Neutrophil (primary cell): Measurements from ENCODE around the gene FOXN3.

Source experiments
- H3K27ac ChIP-seq: fragments of 200-600 bp; sonication (generic); 2 replicates; pipeline ENCODE4 v1.5.1; 2016; ENCODE audit warnings: mild to moderate bottlenecking, moderate library complexity
- H3K27me3 ChIP-seq: fragments of 200-600 bp; sonication (generic); 2 replicates; pipeline ENCODE4 v1.6.0; 2016; ENCODE audit warnings: mild to moderate bottlenecking
- H3K36me3 ChIP-seq: fragments of 200-600 bp; sonication (generic); 2 replicates; pipeline ENCODE4 v1.5.1; 2017
- H3K4me1 ChIP-seq, 2 experiments: fragments of 200-600 bp in 1 of 2; sonication (generic) in 1 of 2; 1 replicate in 1 of 2; 2 replicates in 1 of 2; pipeline versions ENCODE4 v1.5.1 to v1.6.1; 2013 to 2016; ENCODE audit warnings: low read depth in 1 of 2, low read length in 1 of 2, mild to moderate bottlenecking in 1 of 2, moderate library complexity in 1 of 2; ENCODE audit not compliant: control insufficient read depth in 1 of 2, insufficient read depth in 1 of 2
- H3K4me3 ChIP-seq, 2 experiments: fragments of 200-600 bp in 1 of 2; sonication (generic) in 1 of 2; 1 replicate in 1 of 2; 2 replicates in 1 of 2; pipeline ENCODE4 v1.5.1; 2013 to 2016; ENCODE audit warnings: low read depth in 1 of 2, low read length in 1 of 2, mild to moderate bottlenecking in 1 of 2, moderate library complexity in 1 of 2
- H3K9me3 ChIP-seq: fragments of 200-600 bp; sonication (generic); 2 replicates; pipeline ENCODE4 v1.5.1; 2016
- CTCF ChIP-seq: fragments of 200-600 bp; sonication (generic); IDR thresholded peaks from 2 replicates; pipeline ENCODE4 v1.5.1; 2016; ENCODE audit warnings: antibody characterized with exemption

FOXN3 gene

GRCh38 chr14:89131004-89131750, 285.9 kb downstream of the FOXN3 start:
- no peaks in the 10 kb centered on the region for H3K36me3 ChIP-seq
- H3K4me3 ChIP-seq: no peak overlapping the region
- H3K9me3 ChIP-seq: no peaks in the 10 kb centered on the region
- TF ChIP-seq CTCF: no peak
- H3K27ac ChIP-seq: no peak overlapping the region
- no peaks in the 10 kb centered on the region for H3K27me3 ChIP-seq
- no peaks in the 10 kb centered on the region for H3K4me1 ChIP-seq

- H3K4me3 ChIP-seq: no peak overlapping the region
- H3K4me1 ChIP-seq: no peaks in the 10 kb centered on the region
- no peaks in the 10 kb centered on the region for H3K9me3 ChIP-seq
- H3K27me3 ChIP-seq: peaks cover 6% of the 10 kb centered on the region
- H3K36me3 ChIP-seq: no peaks in the 10 kb centered on the region
- no peak overlapping the region for H3K27ac ChIP-seq
- TF ChIP-seq CTCF: no peak
Observed at GRCh38 chr14:89129570-89129969, 287.5 kb downstream of the FOXN3 start.

- Histone ChIP-seq H3K4me1 (no peaks in the 10 kb centered on the region), H3K4me3 (no peak overlapping the region)
- TF ChIP-seq CTCF: no peak
Observed at GRCh38 chr14:89128311-89129026, 288.6 kb downstream of the FOXN3 start.

GRCh38 chr14:89126461-89126860, 290.6 kb downstream of the FOXN3 start:
- Histone ChIP-seq H3K4me1 (no peaks in the 10 kb centered on the region), H3K36me3 (no peaks in the 10 kb centered on the region), H3K4me3 (no peak overlapping the region), H3K27ac (no peak overlapping the region), H3K27me3 (peaks cover 6% of the 10 kb centered on the region), H3K9me3 (no peaks in the 10 kb centered on the region)
- no peak for TF ChIP-seq CTCF

More at GRCh38 chr14:89128311-89129026, 288.6 kb downstream of the FOXN3 start:
- no peaks in the 10 kb centered on the region for H3K9me3 ChIP-seq
- H3K36me3 ChIP-seq: no peaks in the 10 kb centered on the region
- no peak overlapping the region for H3K27ac ChIP-seq
- H3K27me3 ChIP-seq: peaks cover 6% of the 10 kb centered on the region

- Histone ChIP-seq H3K27ac (no peak overlapping the region), H3K27me3 (peaks cover 6% of the 10 kb centered on the region), H3K4me3 (no peak overlapping the region), H3K9me3 (no peaks in the 10 kb centered on the region), H3K36me3 (no peaks in the 10 kb centered on the region), H3K4me1 (no peaks in the 10 kb centered on the region)
- no peak for TF ChIP-seq CTCF
Observed at GRCh38 chr14:89125216-89125615, 291.8 kb downstream of the FOXN3 start.
